T-helper 22 cell (primary cell): ENCODE measurements around the gene CENPT.
A peak's percentile ranks its signal among the peaks of the same experiment; 100 is the strongest.

Experiments
- DNase-seq: peaks from one replicate; pipeline ENCODE4 v3.0.0-alpha.2; 2020; ENCODE audit warnings: low read depth

Gene CENPT

DNA sequence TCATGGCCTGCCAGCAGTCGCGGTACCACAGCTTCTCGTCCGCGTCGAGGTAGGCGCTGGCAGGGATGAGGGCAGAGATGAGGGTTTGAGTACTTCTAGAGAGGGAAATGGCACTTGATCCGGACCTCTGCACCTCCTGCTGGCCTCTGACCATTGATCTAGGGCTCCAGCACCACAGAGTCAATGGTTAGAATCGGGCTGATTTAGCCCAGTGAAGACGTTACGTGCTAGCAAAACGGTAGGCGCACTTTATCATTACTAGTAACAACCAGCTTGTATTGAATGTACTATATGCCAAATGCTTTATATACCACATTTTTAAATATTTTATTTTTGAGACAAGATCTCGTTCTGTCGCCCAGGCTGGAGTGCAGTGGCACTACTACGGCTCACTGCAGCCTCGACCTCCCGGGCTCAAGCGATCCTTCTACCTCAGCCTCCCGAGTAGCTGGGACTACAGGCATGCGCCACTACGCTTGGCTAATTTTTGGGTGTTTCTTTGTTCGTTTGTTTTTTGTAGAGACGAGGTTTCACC, 40.3 kb downstream of the CENPT start:
- DNase-seq: no peak

DNA sequence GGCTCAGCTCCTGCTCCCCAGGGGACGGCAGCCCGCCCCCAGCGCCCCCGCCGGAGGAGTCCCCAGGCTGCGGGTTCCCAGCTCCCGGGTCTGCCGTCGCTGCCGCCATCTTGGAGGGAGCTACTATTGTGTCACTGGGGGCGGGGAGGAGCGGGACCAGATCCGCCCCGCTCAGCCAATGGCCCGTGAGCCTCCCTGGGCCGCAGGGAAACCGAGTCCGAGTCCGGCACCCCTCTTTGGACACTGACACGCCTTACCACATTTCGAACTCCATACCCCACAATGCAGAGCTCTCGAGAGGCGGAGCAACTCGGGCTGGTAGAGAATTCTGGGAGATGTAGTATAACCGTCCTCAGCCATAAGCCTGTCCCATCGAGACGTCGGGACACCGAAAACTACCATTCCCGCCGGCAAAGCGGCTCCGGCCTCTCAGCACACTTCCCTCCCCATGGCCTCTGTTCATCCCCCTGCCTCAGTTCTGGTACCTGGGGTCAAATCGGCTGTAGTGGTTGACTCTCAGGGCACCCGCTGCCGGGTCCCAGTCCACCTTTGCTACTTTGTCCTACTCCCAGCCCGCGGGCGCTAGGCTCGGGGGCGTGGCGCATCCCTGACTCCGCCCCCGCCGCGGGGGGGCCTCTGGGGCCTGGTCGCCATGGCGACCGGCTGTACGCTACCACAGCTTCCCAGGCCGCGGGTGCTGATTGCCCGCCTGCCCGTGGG, 40.9 kb downstream of the CENPT start, which contains the start of the genes RANBP10 and TSNAXIP1:
Gene RANBP10, minus strand, starts transcription at position 133 of the 720 bp plus-strand sequence. Its CDS starts 24 bp downstream, at position 109.
Gene TSNAXIP1, plus strand, starts transcription at position 462 of the 720 bp plus-strand sequence. CDS start 261 bp downstream, outside the sequence.
- peak; percentile 97 for DNase-seq

DNA sequence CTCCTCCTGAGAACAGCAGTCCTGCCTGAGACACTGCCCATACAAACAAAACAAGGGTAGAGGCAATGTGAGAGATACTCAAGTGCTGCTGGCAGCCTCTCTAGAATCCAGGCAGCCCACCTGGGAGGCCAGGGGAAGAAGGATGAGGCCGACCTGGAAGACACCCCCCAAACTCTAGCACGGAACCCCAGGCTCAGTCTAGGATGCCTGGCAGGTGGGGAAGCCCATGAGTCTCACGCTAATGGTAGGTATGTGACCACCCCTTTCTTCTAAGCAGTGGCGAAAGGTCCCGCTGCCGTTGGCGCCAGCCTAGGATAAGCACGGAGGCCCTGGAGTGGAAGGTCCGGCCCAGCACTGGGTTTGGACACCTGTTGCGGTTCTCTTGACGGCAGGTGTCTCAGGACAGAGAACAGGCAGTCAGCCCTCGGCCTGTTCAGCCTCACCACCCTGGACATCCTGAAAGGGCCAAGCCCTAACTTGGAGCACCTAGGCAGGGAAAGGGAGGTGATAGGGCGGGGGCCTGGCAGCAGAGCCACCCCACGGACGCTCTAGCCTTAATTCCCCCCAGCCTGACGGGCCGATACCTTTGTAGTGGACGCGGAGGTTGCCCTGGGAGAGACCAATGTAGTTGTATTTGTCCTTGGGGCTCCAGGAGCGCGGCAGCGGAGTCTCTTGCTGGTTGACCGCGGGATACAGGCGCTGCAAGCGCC, 41.6 kb downstream of the CENPT start:
- DNase-seq: no peak

DNA sequence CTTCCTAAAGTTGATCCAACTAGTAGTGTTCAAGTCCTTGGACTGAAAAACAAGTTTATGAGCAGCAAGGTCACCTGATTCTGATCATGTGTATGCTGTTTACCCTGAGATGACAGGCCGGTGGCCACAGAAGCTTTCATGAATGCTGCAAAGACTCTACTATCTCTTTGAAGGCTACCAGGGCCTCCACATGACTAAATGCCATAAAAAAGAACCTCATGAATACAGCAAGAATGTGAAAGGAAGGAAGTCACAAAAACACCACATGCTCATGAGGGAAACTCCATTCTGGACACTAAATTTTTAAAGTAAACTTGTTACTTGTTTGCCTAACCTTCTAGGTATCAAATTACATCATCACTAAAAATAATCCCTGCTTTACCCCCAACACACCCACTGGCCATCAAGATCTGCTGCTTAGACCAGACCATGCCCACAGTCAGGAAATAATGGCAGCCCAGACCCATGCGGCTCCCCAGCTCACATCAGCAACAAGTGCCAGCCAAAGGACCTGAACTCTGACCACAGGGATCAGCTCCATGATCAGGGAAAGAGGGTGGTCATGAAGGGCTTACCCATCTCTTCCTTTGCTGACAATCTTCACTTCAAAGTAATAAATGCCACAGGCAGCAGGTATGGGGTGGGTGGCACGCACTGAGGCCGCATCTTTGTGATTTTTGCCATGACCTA, 42.5 kb downstream of the CENPT start:
- DNase-seq: no peak

DNA sequence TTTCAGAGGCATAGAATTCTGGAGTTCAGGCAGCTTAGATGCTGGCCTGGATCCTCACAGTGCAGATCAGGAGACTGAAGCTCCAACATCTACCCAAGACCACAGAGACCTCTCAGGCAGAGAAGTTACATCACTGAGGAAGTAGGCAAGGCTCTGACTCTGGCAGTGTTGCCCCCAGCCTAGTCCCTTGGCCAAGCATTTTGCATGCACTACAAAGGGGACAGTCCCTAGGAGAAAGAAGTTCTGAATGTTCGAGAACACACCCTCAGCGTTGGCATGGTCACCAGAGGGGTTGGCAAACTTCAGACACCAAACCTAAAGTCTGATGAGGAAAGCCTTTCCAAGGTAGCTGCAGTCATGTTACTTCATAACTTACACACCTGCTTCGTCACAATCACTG, 43.6 kb downstream of the CENPT start:
- DNase-seq: no peak

DNA sequence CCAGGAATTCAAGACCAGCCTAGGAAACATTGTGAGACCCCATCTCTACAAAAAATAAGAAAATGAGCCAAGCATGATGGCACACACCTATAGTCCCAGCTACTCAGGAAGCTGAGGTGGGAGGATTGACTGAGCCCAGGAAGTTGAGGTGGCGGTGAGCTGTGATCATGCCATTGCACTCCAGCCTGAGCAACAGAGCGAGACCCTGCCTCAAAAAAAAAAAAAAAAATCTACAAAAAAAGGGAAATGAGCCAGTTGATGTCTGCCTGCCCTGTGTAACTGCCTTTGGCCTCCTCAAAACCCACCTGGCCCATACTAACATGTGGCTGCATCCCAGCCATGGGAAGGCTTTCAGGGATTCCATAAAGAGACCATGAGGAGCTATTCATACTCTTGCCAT, 45.6 kb downstream of the CENPT start:
- DNase-seq: no peak

DNA sequence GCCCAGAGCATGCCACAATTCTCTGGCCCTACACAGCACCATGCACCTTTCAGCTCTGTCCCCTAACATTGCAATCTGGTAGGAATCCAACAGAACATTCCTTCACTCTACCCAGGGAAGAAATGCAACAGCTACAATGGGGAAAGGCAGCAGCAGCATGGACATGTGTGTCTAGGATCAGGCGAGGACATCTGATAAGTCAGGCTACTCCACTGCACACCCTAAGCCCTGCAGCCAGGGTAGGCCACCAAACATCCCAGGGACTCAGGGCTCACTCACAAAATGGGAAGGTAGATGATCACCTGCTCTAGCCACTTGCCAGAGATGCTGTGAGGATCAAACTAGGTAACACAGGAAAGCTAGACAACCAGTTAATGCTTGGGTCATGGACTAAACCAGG, 46.3 kb downstream of the CENPT start:
- DNase-seq: no peak

DNA sequence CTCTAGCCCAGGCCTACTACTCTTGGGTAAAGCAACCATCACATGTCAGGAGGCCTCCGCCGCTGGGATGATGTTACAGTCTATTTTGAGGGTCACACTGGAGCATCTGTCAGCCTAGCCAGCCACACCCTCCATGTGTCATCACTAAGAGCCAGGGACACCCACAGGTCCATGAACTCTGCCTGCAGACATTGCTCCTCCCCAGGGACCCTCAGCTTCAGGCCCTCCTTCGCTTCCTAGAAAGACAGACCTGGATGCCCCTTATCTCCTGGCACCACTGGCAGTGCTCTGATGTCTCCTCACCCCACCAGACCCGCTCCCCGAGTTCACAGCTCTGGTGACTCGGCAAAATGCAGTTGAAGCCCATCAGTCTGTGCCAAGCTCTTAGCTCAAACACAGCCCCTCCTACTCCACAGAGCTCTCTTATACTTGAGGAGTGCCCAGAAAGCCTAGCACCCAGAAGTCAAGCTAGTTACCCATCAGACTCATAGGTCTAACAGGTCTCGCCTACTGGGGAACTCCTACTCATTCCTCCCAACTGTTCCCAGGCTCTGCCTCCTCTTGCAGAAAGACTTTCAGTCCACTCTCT, 47.1 kb downstream of the CENPT start:
- no peak for DNase-seq

DNA sequence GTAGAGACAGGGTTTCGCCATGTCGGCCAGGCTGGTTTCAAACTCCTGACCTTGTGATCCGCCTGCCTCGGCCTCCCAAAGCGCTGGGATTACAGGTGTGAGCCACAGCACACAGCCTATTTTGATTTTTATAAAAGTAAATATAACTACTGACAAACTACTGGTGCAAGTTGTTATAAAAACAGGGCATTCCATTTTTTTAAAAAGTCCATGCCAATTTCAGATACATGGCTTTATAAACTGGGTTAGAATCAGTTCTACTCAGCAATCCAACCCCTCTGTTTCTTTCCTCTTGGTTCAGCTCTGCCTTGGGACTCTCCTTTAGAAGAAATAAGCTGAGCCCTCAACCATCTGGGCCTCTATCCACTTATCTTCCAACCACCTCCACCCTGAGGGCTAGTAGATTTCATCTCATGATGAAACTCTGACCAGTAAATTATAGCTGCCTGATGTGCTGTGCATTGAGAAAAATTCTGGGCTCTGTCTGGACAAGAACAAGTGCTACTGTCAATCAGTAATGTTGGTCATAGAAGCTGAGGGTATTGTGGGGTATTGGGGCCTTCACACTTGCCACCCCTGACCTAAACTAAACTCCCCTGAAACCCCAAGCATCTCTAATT, 51.3 kb downstream of the CENPT start:
- DNase-seq: no peak

DNA sequence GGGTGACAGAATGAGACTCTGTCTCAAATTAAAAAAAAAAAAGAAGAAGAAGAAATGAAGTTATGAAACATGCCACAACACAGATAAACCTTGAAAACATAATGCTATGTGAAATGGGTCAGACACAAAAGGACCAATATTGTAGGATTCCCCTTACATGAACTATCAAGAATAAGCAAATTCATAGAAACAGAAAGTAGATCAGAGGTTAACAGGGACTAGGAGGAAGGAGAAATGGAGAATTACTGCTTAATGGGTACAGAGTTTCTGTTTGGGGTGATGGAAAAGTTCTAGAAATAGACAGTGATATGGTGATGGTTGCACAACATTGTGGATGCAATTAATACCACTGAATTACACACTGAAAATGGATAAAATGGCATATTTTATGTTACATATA, 57.4 kb downstream of the CENPT start:
- no peak for DNase-seq

DNA sequence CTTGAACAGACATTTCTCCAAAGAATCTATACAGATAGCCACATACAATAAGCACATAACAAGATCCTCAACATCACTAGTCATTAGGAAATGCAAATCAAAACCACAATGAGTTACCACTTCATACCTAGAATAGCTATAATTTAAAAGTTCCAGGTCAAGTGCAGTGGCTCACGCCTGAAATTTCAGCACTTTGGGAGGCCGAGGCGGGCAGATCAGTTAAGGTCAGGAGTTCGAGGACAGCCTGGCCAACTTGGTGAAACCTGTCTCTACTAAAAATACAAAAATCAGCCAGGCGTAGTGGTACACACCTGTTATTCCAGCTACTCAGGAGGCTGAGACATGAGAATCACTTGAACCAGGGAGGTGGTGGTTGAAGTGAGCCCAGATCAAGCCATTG, 61.0 kb downstream of the CENPT start:
- DNase-seq: no peak

DNA sequence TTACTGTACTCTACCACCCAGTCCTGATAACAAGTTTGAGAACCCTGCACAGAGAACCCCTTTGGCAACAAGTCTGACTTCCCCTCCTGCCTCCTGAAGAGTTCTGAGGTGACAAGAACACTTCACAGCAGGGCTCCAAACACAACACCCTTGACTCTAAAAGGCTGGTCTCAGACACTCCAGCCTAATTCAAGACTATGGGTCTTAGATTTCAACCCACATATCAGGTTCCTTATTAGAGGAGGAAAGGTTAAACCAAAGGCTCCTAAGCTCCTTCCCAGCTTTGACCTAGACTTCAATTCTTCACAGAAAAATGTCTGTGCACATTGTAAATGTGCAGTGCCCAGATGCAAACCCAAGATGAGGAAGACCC, 64.2 kb downstream of the CENPT start:
- DNase-seq: no peak

DNA sequence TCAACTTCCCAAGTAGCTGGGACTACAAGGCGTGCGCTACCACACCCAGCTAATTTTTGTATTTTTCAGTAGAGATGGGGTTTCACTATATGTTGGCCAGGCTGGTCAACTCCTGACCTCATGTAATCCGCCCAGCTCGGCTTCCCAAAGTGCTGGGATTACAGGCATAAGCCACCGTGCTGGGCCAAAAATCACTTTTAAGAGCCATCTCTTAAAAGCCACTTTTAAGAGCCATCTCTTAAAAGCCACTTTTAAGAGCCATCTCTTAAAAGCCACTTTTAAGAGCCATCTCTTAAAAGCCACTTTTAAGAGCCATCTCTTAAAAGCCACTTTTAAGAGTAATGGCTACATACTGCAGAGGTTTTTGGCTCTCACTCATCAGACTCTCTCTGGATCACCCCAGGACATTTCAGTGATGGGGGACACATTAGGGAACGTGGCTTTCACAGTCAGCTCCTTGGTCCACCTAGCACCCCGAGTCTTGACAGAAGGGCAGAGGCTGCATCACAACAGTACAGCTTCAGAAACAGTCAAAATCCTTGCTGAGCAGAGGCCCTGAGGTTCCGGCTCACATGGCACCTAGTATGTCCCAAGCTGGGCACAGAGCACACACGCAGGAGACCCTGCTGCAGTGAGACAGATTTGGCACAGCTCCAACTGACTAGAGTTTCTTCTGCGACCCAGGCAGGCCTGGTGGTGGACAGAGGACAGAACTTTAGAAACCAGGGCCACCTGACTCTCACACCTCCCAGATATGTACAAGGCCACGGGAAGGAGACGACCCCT, 64.7 kb downstream of the CENPT start:
- DNase-seq: no peak

DNA sequence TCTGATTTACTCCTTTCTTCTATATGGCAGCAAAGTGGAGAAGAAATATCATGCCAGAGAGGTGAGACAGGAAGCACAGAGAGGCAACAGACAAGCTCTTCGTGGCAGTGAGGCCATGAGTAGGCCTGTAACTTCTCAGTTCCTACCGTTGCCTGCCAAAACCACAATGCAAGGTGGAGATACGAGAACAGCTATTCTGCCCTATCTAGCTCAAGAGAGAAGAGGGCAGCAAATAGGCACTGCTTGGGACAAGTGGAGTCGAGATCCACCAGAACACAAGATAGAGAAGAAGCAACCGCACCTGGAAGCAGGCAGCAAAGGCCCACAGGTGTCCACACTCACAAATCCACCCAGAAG, 66.0 kb downstream of the CENPT start:
- DNase-seq: no peak

DNA sequence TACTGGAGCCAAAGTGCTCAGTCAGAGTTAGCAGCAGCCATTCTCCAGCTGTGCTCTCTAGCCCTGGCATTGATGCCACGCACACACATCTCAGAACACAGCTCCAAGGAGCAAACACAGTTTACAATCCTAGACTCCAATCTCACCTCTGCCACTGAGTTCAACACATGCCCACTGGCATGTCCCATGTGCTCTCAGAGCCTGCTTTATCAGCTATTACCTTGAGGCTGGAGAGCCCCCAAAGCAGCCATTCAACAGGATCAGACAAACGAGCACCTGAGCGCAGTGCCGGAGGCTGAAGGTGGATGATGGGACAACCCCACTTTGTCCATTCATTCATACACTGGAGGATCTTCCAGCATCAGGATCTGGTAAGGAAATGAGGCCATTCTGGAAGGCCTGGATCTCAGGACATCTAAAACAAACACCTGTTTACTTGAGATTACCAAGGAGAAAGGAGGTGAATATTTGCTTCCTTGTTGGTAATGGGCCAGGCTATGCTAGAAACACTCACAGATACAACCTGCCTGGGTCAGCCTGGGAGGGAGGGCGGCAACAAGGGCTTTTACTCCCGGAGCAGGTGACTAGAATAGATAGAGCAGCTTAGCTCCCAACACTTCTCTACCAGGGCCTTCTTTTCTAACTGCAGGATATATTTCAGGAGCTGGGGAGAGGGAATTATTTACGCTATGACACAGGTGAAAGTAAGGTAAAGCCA, 66.5 kb downstream of the CENPT start:
- no peak for DNase-seq

DNA sequence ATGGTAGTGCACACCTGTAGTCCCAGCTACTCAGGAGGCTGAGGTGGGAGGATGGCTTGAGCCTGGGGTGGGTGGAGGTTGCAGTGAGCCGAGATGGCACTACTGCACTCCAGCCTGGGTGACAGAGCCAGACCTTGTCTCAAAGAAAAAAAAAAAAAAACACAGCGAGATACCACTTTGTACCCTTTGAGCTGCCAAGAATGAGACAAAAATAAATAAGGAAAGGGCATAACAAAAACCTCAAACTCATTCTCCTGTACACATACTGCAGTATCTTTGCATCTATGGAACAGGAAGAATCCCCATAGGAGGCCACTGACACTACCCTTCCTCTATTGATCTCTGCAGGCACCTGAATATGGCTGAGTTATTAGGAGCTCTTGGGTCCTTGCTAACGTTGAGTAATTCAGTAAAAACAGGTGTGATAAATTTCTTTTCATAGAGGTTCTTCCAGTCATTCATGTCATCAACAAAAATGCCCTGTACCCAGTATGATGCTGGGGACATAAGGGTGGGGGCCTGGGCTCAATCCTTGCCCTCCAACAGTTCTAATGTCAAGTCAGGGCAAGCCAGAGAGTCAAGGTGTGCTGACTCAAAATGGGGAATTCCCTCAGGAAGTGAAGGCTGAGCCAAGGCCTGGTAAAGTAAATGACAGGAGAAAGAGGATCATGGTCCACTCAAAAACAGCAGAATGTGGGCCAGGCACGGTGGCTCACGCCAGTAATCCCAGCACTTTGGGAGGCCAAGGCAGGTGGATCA, 68.1 kb downstream of the CENPT start:
- DNase-seq: no peak
